K562 (cell line): ENCODE results near the gene ACR. TPM values are rescaled to one million over a fixed set of nuclear protein-coding genes. Genes with fewer than 3 reads are reported as not detected.

ENCODE experiments used
- ATAC-seq: fragments of 200-7000 bp; cut with Tn5 transposase; 3 replicates; pipeline ENCODE4 v1.9.1; 2020; ENCODE audit warnings: moderate library complexity
- BruUV-seq: library from RNA; stranded (reverse); fragments of 400-500 nt; replicated peaks from 2 replicates; lab custom pipeline; 2021; lab: Mats Ljungman, UMichigan
- CTCF ChIA-PET: fragments of 300-600 bp; formaldehyde crosslinking; extraction: SDS; loops from one replicate; lab custom pipeline; 2021; ENCODE audit warnings: low intra/inter-chr PET ratio; lab: Yijun Ruan, JAX
- POLR2A ChIA-PET: fragments of 300-600, 350-650 bp; sonication (Branson Sonifier 250); formaldehyde crosslinking; extraction: SDS; loops from one replicate; lab custom pipeline; 2021; ENCODE audit warnings: antibody characterized with exemption, inconsistent platforms; lab: Yijun Ruan, JAX
- DNase-seq, 4 experiments: peaks; one replicate each; pipeline versions ENCODE4 v3.0.0 to v3.0.0-alpha.2; 2011 to 2018; ENCODE audit warnings: low spot score in 3 of 4, mixed read lengths in 3 of 4; ENCODE audit errors: extremely low read depth in 1 of 4
- FAIRE-seq: peaks from 2 replicates; lab custom pipeline; 2011; peaks lifted over from hg19 to GRCh38; lab: Jason Lieb, UNC
- H2AFZ ChIP-seq: 2 replicates; pipeline ENCODE4 v1.6.0; 2011; ENCODE audit warnings: low read depth, low read length, control low read depth, inconsistent platforms
- H3K27ac ChIP-seq: fragments of 200-600 bp; 3 replicates; pipeline ENCODE4 v1.8.0; 2011; ENCODE audit warnings: low read depth, mild to moderate bottlenecking, control low read depth, inconsistent platforms, low read length, moderate library complexity, mixed read lengths; ENCODE audit errors: extremely low read depth
- H3K27me3 ChIP-seq, 2 experiments: fragments of 300-600 bp in 1 of 2; 2 replicates in 1 of 2; 3 replicates in 1 of 2; pipeline versions ENCODE4 v1.6.0 to v1.8.0; 2011; ENCODE audit warnings: inconsistent platforms in 2 of 2, low read length in 2 of 2, mild to moderate bottlenecking in 1 of 2, mixed read lengths in 1 of 2, moderate library complexity in 1 of 2; ENCODE audit not compliant: control insufficient read depth in 2 of 2, insufficient read depth in 2 of 2
- H3K36me3 ChIP-seq: fragments of 300-600 bp; 3 replicates; pipeline ENCODE4 v1.8.0; 2011; ENCODE audit warnings: mild to moderate bottlenecking, low read length, inconsistent platforms; ENCODE audit not compliant: control insufficient read depth, insufficient read depth
- H3K4me1 ChIP-seq, 2 experiments: fragments of 200-600 bp in 1 of 2; replicated peaks in 1 of 2; 2 replicates in 1 of 2; 3 replicates in 1 of 2; pipeline versions ENCODE4 v1.5.1 to v1.8.0; 2011; ENCODE audit warnings: inconsistent platforms in 2 of 2, low read length in 2 of 2, mild to moderate bottlenecking in 1 of 2, mixed read lengths in 1 of 2, moderate library complexity in 1 of 2; ENCODE audit not compliant: control insufficient read depth in 2 of 2, insufficient read depth in 2 of 2
- H3K4me2 ChIP-seq: 2 replicates; pipeline ENCODE4 v1.6.1; 2011; ENCODE audit warnings: low read length, control low read depth, inconsistent platforms, mixed read lengths; ENCODE audit not compliant: insufficient read depth
- H3K4me3 ChIP-seq: fragments of 200-600 bp; sonication (generic), shearing (Covaris generic); 2 replicates; pipeline ENCODE4 v1.5.1; 2016; ENCODE audit warnings: control low read depth, inconsistent platforms
- H3K79me2 ChIP-seq: fragments of 200-600 bp; 3 replicates; pipeline ENCODE4 v1.8.0; 2011; ENCODE audit warnings: low read length, inconsistent platforms; ENCODE audit not compliant: control insufficient read depth, insufficient read depth
- H3K9ac ChIP-seq, 2 experiments: 2 replicates each; pipeline versions ENCODE4 v1.6.0 to v1.6.1; 2011; ENCODE audit warnings: low read depth in 2 of 2, low read length in 2 of 2, control low read depth in 1 of 2, inconsistent platforms in 1 of 2, mild to moderate bottlenecking in 1 of 2, mixed read lengths in 1 of 2; ENCODE audit not compliant: insufficient read depth in 1 of 2
- H3K9me1 ChIP-seq: one replicate; pipeline ENCODE4 v1.6.0; 2011; ENCODE audit warnings: inconsistent platforms, mild to moderate bottlenecking, low read length, moderate library complexity; ENCODE audit not compliant: control insufficient read depth, insufficient read depth
- H3K9me3 ChIP-seq: replicated peaks from 2 replicates; pipeline ENCODE4 v1.5.1; 2011; ENCODE audit warnings: low read depth, low read length, inconsistent platforms; ENCODE audit not compliant: control insufficient read depth, insufficient read depth
- H4K20me1 ChIP-seq: replicated peaks from 2 replicates; pipeline ENCODE4 v1.6.1; 2011; ENCODE audit warnings: low read length, inconsistent platforms, mixed read lengths; ENCODE audit not compliant: control insufficient read depth, insufficient read depth
- BCLAF1 ChIP-seq, 2 experiments: fragments of 450-650 bp in 1 of 2; IDR thresholded peaks; 2 replicates each; pipeline ENCODE4 v1.6.1; 2011 to 2017; ENCODE audit warnings: low read depth in 2 of 2, antibody characterized with exemption in 1 of 2, borderline replicate concordance in 1 of 2, low read length in 1 of 2, mild to moderate bottlenecking in 1 of 2, mixed read lengths in 1 of 2; ENCODE audit not compliant: control insufficient read depth in 1 of 2
- BRD9 ChIP-seq: fragments of 450-650 bp; IDR thresholded peaks from 2 replicates; pipeline ENCODE4 v1.6.1; 2018; ENCODE audit warnings: low read depth; ENCODE audit not compliant: partially characterized antibody
- MBD2 ChIP-seq: sonication (generic); IDR thresholded peaks from 2 replicates; pipeline ENCODE4 v1.6.1; 2016; ENCODE audit warnings: low read depth, borderline replicate concordance
- MIER1 ChIP-seq: fragments of 450-650 bp; IDR thresholded peaks from 2 replicates; pipeline ENCODE4 v1.6.1; 2016; ENCODE audit warnings: antibody characterized with exemption, mild to moderate bottlenecking, low read depth
- MYC ChIP-seq, 2 experiments: fragments of 250-450 bp in 1 of 2; sonication (Bioruptor Pico) in 1 of 2; IDR thresholded peaks; 2 replicates each; pipeline versions ENCODE4 v1.5.1 to v1.6.1; 2012 to 2021; ENCODE audit warnings: low read depth in 2 of 2, borderline replicate concordance in 1 of 2, improper control_type of control experiment in 1 of 2, low read length in 1 of 2, mild to moderate bottlenecking in 1 of 2, moderate library complexity in 1 of 2
- NELFE ChIP-seq: IDR thresholded peaks from 2 replicates; pipeline ENCODE4 v1.6.1; 2011; ENCODE audit warnings: mild to moderate bottlenecking; ENCODE audit not compliant: insufficient read depth, insufficient read length
- NFIX ChIP-seq: fragments of 250-450 bp; sonication (Bioruptor Pico); IDR thresholded peaks from 2 replicates; pipeline ENCODE4 v1.4.0; 2020; ENCODE audit warnings: low read depth, mild to moderate bottlenecking, moderate library complexity
- NR2C2 ChIP-seq, 2 experiments: fragments of 200-800 bp in 1 of 2; sonication (Bioruptor generic) in 1 of 2; sonication (generic) in 1 of 2; formaldehyde crosslinking in 1 of 2; IDR thresholded peaks; 2 replicates each; pipeline versions ENCODE4 v1.6.1 to v1.8.0; 2016 to 2022; ENCODE audit warnings: mild to moderate bottlenecking in 1 of 2, missing compliant biosample characterization in 1 of 2, missing genetic modification characterization in 1 of 2, missing genetic modification reagents in 1 of 2
- WGBS: fragments of 100-300 bp; shearing (Covaris generic); methylation state at CpG from one replicate; pipeline ENCODE4 v1.1.6; 2016; ENCODE audit warnings: low coverage, mixed read lengths; ENCODE audit not compliant: insufficient coverage; ENCODE audit errors: missing lambda C conversion rate; 5-methylcytosine and 5-hydroxymethylcytosine counted together
- in situ Hi-C: fragments of 300-500 bp; cut with MboI; formaldehyde crosslinking; loops from 4 replicates; pipeline ENCODE4 v1.15.0; 2018; ENCODE audit warnings: inconsistent platforms, mixed read lengths
- intact Hi-C: fragments of 100-400 bp; cut with micrococcal nuclease; formaldehyde crosslinking; loops from 2 replicates; pipeline ENCODE4 v1.14.2; 2022
- polyA plus RNA-seq, 8 experiments: library from polyadenylated mRNA; depleted of rRNA in 4 of 8; stranded (reverse) in 5 of 8; unstranded in 3 of 8; fragments of >200 nt; fragmentation: Nextera tagmentation in 2 of 8; fragmentation: Illumina TruSeq in 1 of 8; extraction: Ambion mirVana in 2 of 8; extraction: Trizol in 1 of 8; gene quantifications; 2 replicates each; pipeline versions ENCODE4 v1.2.1 to v1.2.3, GENCODE V29; 2011 to 2014; ENCODE audit warnings: inconsistent platforms in 1 of 8, missing spikeins in 1 of 8
- total RNA-seq, 7 experiments: library from RNA; depleted of rRNA in 6 of 7; stranded (reverse); fragments of >200 nt in 6 of 7; fragmentation: Illumina TruSeq in 2 of 7; extraction: Trizol in 2 of 7; gene quantifications; 2 replicates each; pipeline versions ENCODE4 v1.2.1 to v1.2.3, GENCODE V29; 2011 to 2021; ENCODE audit warnings: low replicate concordance in 1 of 7
- TF ChIP-seq, protein P1 (sequence below), 2 experiments: IDR thresholded peaks; 2 replicates each; pipeline ENCODE4 v1.6.1; 2012; ENCODE audit warnings: improper control_type of control experiment in 2 of 2, low read depth in 2 of 2, low read length in 2 of 2, borderline replicate concordance in 1 of 2

The ACR gene
- total and polyA plus RNA-seq, 9 of the 15 experiments (the other 6 are each of a cell fraction or from before 2014, with no cell fraction given) = not detected

DNA sequence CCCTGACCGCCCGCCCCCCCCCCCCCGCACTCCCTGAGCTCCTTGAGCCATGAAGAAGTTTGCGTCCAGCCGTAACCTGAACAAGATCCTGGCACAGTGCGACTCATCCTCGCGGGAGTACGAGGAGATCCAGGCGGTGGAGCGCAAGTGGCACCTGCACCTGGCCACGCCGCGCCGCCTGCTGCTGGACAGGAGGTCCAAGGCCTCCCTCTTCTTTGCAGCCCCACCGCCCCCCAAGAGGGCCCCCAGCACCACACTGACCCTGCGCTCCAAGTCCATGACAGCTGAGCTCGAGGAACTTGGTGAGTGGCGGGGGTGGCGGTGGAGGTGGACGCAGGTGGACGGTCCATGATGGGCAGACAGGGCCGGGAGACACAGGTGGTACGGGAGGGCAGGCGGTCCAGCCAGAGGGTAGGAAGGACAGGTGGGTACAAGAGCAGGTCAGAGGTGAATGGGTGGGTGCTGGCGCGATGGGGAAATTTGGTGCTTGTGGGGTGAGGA lies 32.1 kb upstream of the ACR start:
- no peak for DNase-seq
- Histone ChIP-seq H3K9me3 (no peaks in the 10 kb centered on the region), H3K4me1 (peaks cover 0 to 25% of the 10 kb centered on the region in 2 experiments; a peak in 2 of 5 replicates), H3K36me3 (no peaks in the 10 kb centered on the region), H3K4me3 (no peak overlapping the region), H3K9me1 (no peaks in the 10 kb centered on the region), H3K79me2 (no peaks in the 10 kb centered on the region), H3K27ac (no peak overlapping the region), H3K4me2 (no peak overlapping the region), H2AFZ (no peak overlapping the region), H4K20me1 (no peaks in the 10 kb centered on the region), H3K9ac (no peak overlapping the region), H3K27me3 (peaks cover 0 to 35% of the 10 kb centered on the region in 2 experiments; a peak in 2 of 5 replicates)
- intact Hi-C loops = no loop called here
- no peak for ATAC-seq
- in situ Hi-C loops = no loop called here
- POLR2A ChIA-PET = no interaction called here
- WGBS = 80% methylated on average over 3 of the region's 27 CpGs
- no TSS peak for BruUV-seq
- TF ChIP-seq BCLAF1 (IDR thresholded peaks at IDR 0.05; ENCODE audit: borderline replicate concordance in 1 of 2, control insufficient read depth in 1 of 2, low read depth in 2 of 2, low read length in 1 of 2) = no peak
- TF ChIP-seq NELFE = no peak
- TF ChIP-seq MIER1 = no peak
- TF ChIP-seq BRD9 = no peak
- TF ChIP-seq NFIX (CRISPR knock-in tag) = no peak
- no peak for TF ChIP-seq NR2C2 (CRISPR knock-in tag; IDR thresholded peaks at IDR 0.05)
- no peak for TF ChIP-seq NR2C2 (tag; IDR thresholded peaks at IDR 0.05)
- TF ChIP-seq MYC (IDR thresholded peaks at IDR 0.05; ENCODE audit: low read depth, low read length) = no peak
- TF ChIP-seq MYC (CRISPR knock-in tag; IDR thresholded peaks at IDR 0.05; ENCODE audit: borderline replicate concordance, low read depth) = no peak
- TF ChIP-seq, protein P1, sequence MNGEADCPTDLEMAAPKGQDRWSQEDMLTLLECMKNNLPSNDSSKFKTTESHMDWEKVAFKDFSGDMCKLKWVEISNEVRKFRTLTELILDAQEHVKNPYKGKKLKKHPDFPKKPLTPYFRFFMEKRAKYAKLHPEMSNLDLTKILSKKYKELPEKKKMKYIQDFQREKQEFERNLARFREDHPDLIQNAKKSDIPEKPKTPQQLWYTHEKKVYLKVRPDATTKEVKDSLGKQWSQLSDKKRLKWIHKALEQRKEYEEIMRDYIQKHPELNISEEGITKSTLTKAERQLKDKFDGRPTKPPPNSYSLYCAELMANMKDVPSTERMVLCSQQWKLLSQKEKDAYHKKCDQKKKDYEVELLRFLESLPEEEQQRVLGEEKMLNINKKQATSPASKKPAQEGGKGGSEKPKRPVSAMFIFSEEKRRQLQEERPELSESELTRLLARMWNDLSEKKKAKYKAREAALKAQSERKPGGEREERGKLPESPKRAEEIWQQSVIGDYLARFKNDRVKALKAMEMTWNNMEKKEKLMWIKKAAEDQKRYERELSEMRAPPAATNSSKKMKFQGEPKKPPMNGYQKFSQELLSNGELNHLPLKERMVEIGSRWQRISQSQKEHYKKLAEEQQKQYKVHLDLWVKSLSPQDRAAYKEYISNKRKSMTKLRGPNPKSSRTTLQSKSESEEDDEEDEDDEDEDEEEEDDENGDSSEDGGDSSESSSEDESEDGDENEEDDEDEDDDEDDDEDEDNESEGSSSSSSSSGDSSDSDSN (IDR thresholded peaks at IDR 0.05; ENCODE audit: borderline replicate concordance in 1 of 2, low read depth in 2 of 2, low read length in 2 of 2) = no peak
- TF ChIP-seq MBD2 = no peak
- no peak for FAIRE-seq
- CTCF ChIA-PET = no interaction called here
